Karpas-422 (cell line): ENCODE results near the gene CST9. TPM values are rescaled to one million over a fixed set of nuclear protein-coding genes. Genes with fewer than 3 reads are reported as not detected.

ENCODE experiments used
- DNase-seq: peaks from one replicate; pipeline ENCODE4 v3.0.0-alpha.2; 2015
- H2AFZ ChIP-seq: fragments of 200-600 bp; sonication (generic); 2 replicates; pipeline ENCODE4 v1.6.1; 2014; ENCODE audit warnings: antibody characterized with exemption, low read length, mixed read lengths
- H3K27ac ChIP-seq: fragments of 200-600 bp; sonication (generic); 2 replicates; pipeline ENCODE4 v1.5.1; 2014; ENCODE audit warnings: mild to moderate bottlenecking, low read length, moderate library complexity
- H3K27me3 ChIP-seq: fragments of 200-600 bp; sonication (generic); 2 replicates; pipeline ENCODE4 v1.6.1; 2014; ENCODE audit warnings: low read length, mixed read lengths
- H3K36me3 ChIP-seq: fragments of 200-600 bp; sonication (generic); 2 replicates; pipeline ENCODE4 v1.6.1; 2014; ENCODE audit warnings: low read length, mixed read lengths; ENCODE audit not compliant: insufficient read depth
- H3K4me1 ChIP-seq: fragments of 200-600 bp; sonication (generic); 2 replicates; pipeline ENCODE4 v1.6.1; 2014; ENCODE audit warnings: mild to moderate bottlenecking, low read length, mixed read lengths
- H3K4me2 ChIP-seq: fragments of 200-600 bp; sonication (generic); 2 replicates; pipeline ENCODE4 v1.6.1; 2014; ENCODE audit warnings: low read length, low read depth, mild to moderate bottlenecking; ENCODE audit not compliant: poor library complexity, severe bottlenecking
- H3K4me3 ChIP-seq: fragments of 200-600 bp; sonication (generic); 2 replicates; pipeline ENCODE4 v1.5.1; 2014; ENCODE audit warnings: mild to moderate bottlenecking, antibody characterized with exemption, low read length, mixed read lengths
- H3K79me2 ChIP-seq: fragments of 200-600 bp; sonication (generic); 2 replicates; pipeline ENCODE4 v1.6.1; 2014; ENCODE audit warnings: mild to moderate bottlenecking, low read length, mixed read lengths
- H3K9ac ChIP-seq: fragments of 200-600 bp; sonication (generic); 2 replicates; pipeline ENCODE4 v1.6.0; 2014; ENCODE audit warnings: low read length
- H3K9me2 ChIP-seq: fragments of 200-600 bp; sonication (generic), shearing (Covaris generic); replicated peaks from 2 replicates; pipeline ENCODE4 v1.6.0; 2014; ENCODE audit warnings: mild to moderate bottlenecking, low read length, moderate library complexity; ENCODE audit not compliant: insufficient read depth
- H3K9me3 ChIP-seq: fragments of 300-700, 200-600 bp; sonication (generic); 2 replicates; pipeline ENCODE4 v1.6.1; 2014; ENCODE audit warnings: low read length, mixed read lengths
- H4K20me1 ChIP-seq: fragments of 200-600 bp; sonication (generic); 2 replicates; pipeline ENCODE4 v1.6.1; 2014; ENCODE audit warnings: mild to moderate bottlenecking, antibody characterized with exemption, low read length, low read depth; ENCODE audit not compliant: insufficient read depth
- total RNA-seq: library from RNA; depleted of rRNA; stranded (reverse); fragments of >200 nt; shearing (Covaris generic); gene quantifications from 2 replicates; pipeline ENCODE4 v1.2.3, GENCODE V29; 2014; ENCODE audit warnings: low replicate concordance

CST9 gene
- total RNA-seq, 1 experiment from 2014 or later, result not detected

DNA sequence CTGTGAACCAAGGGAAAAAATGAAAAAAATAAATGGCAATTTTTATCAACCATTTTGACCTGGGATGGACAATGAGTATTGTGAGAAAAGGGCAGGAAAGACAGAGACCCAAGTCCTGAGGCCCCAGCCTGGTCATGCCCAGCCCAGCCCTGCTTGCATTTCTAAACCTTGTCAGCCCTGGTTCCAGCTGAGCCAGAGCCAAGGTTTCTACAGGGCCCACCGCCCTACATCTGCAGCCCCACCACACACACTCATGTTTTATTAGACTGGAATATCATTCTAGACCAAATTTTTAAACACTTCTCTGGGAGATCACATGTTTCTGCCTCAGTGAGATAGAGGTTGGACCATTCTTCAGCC, 36.8 kb downstream of the CST9 start:
- Histone ChIP-seq H3K79me2 (no peaks in the 10 kb centered on the region), H3K27me3 (no peaks in the 10 kb centered on the region), H4K20me1 (no peaks in the 10 kb centered on the region), H3K4me1 (no peaks in the 10 kb centered on the region), H3K4me2 (no peak overlapping the region), H2AFZ (no peak overlapping the region), H3K27ac (no peak overlapping the region), H3K9me3 (no peaks in the 10 kb centered on the region), H3K9me2 (no peaks in the 10 kb centered on the region), H3K36me3 (no peaks in the 10 kb centered on the region), H3K4me3 (no peak overlapping the region), H3K9ac (no peak overlapping the region)
- no peak for DNase-seq

DNA sequence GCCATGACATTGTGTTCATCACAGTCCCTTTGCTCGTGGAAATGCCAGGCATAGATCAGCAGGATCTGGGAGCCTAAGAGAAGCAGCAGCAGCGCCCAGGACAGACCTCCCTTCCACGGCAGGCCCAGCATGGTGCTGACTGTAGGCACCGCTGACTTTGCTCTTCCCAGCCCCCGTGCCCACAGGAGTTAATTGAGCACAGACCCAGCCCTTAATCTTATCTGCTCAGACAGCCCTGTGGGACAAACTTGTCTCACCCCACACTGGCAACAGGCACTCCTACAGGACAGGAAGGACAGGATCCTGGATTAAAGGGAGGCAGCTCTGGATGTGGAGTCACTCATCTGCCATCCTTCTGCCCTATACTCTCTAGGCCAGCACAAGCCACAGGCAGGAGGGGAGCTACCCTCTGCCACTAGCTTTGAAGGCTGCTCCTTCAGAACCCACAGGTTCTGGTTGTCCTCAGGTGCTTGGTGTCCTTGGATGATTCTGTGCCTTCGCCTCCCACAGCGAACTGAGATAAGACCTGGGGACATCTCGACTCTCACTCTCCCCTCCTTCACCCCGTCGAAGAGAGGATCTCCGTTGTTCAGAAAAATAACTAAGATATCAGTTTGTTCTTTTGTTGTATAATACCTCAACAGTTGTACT, 37.3 kb downstream of the CST9 start, which contains the start of gene CST9L:
Gene CST9L, minus strand, starts transcription at position 165 of the 651 bp plus-strand sequence. Its CDS starts 34 bp downstream, at position 131.
- DNase-seq, result no peak
- Histone ChIP-seq H4K20me1 (no peaks in the 10 kb centered on the region), H3K4me1 (no peaks in the 10 kb centered on the region), H3K9ac (no peak within 1 kb of the TSS), H3K27me3 (no peaks in the 10 kb centered on the region), H3K9me3 (no peaks in the 10 kb centered on the region), H3K4me2 (no peak within 1 kb of the TSS), H3K36me3 (no peaks in the 10 kb centered on the region), H2AFZ (no peak within 1 kb of the TSS), H3K9me2 (no peaks in the 10 kb centered on the region), H3K4me3 (no peak within 1 kb of the TSS), H3K27ac (no peak within 1 kb of the TSS), H3K79me2 (no peaks in the 10 kb centered on the region)

DNA sequence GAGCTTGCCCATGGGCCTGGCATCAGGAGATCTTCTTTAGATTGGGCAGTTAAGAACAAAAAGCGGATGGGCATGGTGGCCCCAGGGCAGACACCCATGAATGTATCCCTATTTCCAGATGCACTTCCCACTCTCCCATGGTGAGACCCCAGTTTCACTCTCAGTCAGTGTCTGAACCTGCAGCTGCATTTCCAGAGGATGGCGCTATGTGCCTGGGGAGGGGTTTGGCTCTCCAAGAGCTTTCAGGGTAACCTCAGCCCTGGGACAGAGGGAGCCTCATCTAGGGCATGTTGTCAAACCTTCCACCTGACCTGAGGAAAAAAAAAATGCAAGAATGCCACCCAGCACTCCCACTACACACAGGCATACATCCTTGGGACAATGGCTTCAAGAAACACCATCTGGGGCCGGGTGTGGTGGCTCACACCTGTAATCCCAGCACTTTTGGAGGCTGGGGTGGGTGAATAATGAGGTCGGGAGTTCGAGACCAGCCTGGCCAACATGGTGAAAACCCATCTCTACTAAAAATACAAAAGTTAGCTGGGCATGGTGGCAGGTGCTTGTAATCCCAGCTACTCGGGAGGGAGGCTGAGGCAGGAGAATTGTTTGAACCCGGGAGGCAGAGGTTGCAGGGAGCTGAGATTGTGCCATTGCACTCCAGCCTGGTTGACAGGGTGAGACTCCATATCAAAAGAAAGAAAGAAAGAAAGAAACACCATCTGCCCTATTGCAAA, 39.4 kb downstream of the CST9 start:
- H3K9ac ChIP-seq, result no peak overlapping the region
- no peaks in the 10 kb centered on the region for H3K27me3 ChIP-seq
- no peak overlapping the region for H3K4me2 ChIP-seq
- H2AFZ ChIP-seq, result no peak overlapping the region
- no peaks in the 10 kb centered on the region for H3K9me3 ChIP-seq
- no peak overlapping the region for H3K27ac ChIP-seq
- no peak for DNase-seq
- H4K20me1 ChIP-seq, result no peaks in the 10 kb centered on the region
- no peaks in the 10 kb centered on the region for H3K9me2 ChIP-seq
- H3K4me1 ChIP-seq, result no peaks in the 10 kb centered on the region
- no peaks in the 10 kb centered on the region for H3K36me3 ChIP-seq
- no peak overlapping the region for H3K4me3 ChIP-seq
- no peaks in the 10 kb centered on the region for H3K79me2 ChIP-seq

DNA sequence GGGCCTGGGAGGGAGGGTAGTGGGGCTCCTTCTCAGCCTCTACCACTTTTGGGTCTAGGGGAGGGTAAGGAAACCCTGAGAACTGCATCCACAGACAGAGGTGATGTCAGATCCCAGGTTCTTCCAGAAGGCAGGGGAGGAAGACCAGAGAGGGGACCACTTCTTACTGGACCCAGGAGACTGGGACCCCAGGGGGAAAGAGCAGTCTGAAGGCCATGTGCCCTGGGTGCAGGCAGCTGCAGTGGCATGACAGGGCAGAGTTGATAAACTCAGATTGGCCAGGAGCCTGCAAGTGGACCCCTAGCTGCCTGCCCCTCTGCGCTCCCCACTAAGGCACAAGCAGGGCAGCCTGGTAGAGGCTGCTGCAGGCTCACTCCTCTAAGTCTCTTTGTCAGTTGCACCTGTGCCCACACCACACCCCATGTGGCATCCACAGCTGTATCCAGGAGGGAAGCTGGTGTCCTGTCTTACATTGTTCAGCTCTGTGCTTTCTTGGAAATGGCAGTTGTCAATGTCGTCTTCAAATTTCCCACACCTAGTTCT, 40.1 kb downstream of the CST9 start:
- no peaks in the 10 kb centered on the region for H3K36me3 ChIP-seq
- no peak overlapping the region for H3K27ac ChIP-seq
- H3K9ac ChIP-seq, result no peak overlapping the region
- no peaks in the 10 kb centered on the region for H4K20me1 ChIP-seq
- no peak overlapping the region for H2AFZ ChIP-seq
- no peaks in the 10 kb centered on the region for H3K9me2 ChIP-seq
- H3K4me3 ChIP-seq, result no peak overlapping the region
- H3K4me2 ChIP-seq, result no peak overlapping the region
- no peaks in the 10 kb centered on the region for H3K27me3 ChIP-seq
- no peaks in the 10 kb centered on the region for H3K79me2 ChIP-seq
- DNase-seq, result no peak
- no peaks in the 10 kb centered on the region for H3K9me3 ChIP-seq
- H3K4me1 ChIP-seq, result no peaks in the 10 kb centered on the region

DNA sequence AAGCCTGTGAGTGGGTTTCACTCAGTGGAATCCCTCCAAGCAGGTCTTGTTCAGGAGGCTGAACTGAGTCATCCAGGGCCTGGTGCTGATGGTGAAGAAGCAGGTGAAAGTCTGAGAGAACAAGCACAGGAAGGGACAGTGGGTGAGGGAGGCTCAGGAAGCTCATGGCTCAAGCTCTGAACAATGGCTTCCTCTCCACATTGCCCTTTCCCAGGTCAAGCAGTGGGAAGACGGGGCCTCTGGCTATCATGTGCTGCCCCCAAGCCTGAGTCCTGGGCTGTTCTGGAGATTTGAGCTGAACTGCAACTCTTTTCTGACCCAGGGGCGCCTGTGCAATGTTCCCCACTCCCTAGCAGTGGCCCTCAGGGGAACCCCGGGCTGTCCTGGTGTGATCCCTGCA, 40.8 kb downstream of the CST9 start:
- H3K4me3 ChIP-seq, result no peak overlapping the region
- H3K36me3 ChIP-seq, result no peaks in the 10 kb centered on the region
- H3K27me3 ChIP-seq, result no peaks in the 10 kb centered on the region
- no peak overlapping the region for H3K27ac ChIP-seq
- no peaks in the 10 kb centered on the region for H3K79me2 ChIP-seq
- no peaks in the 10 kb centered on the region for H3K9me2 ChIP-seq
- H3K9ac ChIP-seq, result no peak overlapping the region
- no peaks in the 10 kb centered on the region for H3K4me1 ChIP-seq
- no peak overlapping the region for H3K4me2 ChIP-seq
- no peaks in the 10 kb centered on the region for H3K9me3 ChIP-seq
- no peaks in the 10 kb centered on the region for H4K20me1 ChIP-seq
- DNase-seq, result no peak
- H2AFZ ChIP-seq, result no peak overlapping the region

DNA sequence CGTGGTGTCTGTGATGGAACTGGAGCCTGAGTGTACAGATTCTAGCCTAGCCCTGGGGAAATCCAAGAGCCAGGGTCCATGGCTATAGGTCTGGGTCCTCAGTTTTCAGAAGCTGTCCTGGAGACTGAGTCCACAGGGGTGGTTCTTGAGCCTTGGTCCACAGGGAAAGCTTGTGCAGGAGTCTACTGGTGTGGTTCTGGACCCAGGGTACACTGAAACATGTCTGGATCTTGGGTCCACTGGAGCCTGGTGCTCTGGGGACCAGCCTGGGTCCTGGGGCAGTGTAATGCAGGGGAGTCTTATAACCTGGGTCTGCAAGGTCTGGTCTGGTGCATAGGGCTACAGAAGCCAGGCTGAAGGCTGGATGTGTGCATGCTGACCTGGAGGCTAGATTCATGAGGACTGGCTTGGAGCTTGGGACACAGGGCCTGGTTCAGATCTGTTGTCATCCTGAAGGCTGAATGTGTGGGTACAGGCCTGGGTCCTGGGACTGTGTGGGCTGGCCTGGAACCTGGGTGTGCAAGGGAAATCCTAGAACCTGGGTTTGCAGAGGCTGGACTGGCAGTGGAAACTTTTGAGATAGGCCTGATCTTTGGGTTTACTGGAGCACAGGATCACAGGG, 42.9 kb downstream of the CST9 start:
- no peak for DNase-seq
- Histone ChIP-seq H3K9me3 (no peaks in the 10 kb centered on the region), H3K36me3 (no peaks in the 10 kb centered on the region), H3K4me1 (no peaks in the 10 kb centered on the region), H3K9me2 (no peaks in the 10 kb centered on the region), H3K4me2 (no peak overlapping the region), H4K20me1 (no peaks in the 10 kb centered on the region), H3K27me3 (no peaks in the 10 kb centered on the region), H2AFZ (no peak overlapping the region), H3K27ac (no peak overlapping the region), H3K4me3 (no peak overlapping the region), H3K79me2 (no peaks in the 10 kb centered on the region), H3K9ac (no peak overlapping the region)

DNA sequence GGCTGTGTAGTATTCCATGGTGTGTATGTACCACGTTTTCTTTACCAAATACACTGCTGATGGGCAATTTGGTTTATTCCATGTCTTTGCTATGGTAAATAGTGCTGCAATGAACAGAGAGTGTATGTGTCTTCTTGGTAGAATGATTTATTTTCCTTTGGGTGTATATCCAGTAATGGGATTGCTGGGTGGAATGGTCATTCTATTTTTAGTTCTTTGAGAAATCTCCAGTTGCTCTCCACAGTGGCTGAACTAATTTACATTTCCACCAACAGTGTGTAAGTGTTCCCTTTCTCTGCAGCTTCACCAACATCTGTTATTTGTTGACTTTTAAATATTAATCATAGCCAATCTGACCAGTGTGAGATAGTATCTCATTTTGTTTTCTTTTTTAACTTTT, 51.3 kb downstream of the CST9 start:
- Histone ChIP-seq H3K27me3 (no peaks in the 10 kb centered on the region), H3K79me2 (no peaks in the 10 kb centered on the region), H3K9me2 (no peaks in the 10 kb centered on the region), H3K4me1 (no peaks in the 10 kb centered on the region), H3K9ac (no peak overlapping the region), H3K4me2 (no peak overlapping the region), H2AFZ (no peak overlapping the region), H3K9me3 (no peaks in the 10 kb centered on the region), H3K36me3 (no peaks in the 10 kb centered on the region), H3K27ac (no peak overlapping the region), H3K4me3 (no peak overlapping the region), H4K20me1 (no peaks in the 10 kb centered on the region)
- DNase-seq, result no peak
